Uterus (tissue), 4 donors: ENCODE data around the gene CCDC39. TPM values are rescaled to one million over a fixed set of nuclear protein-coding genes. Genes with fewer than 3 reads are reported as not detected.

ENCODE experiments used
- DNase-seq, 2 donors: peaks; one replicate each; pipeline ENCODE4 v3.0.0-alpha.2; 2019 to 2020
- H3K27ac ChIP-seq, 2 donors: fragments of 200-600 bp; sonication (generic); 1 replicate in 1 of 2; 2 replicates in 1 of 2; pipeline ENCODE4 v1.5.1; 2016 to 2018
- H3K27me3 ChIP-seq, 2 donors: fragments of 200-600 bp; sonication (generic); one replicate each; pipeline ENCODE4 v1.5.1; 2018 to 2019; ENCODE audit warnings: control low read depth in 1 of 2
- H3K36me3 ChIP-seq, 2 donors: fragments of 200-600 bp; sonication (generic); one replicate each; pipeline ENCODE4 v1.5.1; 2019; ENCODE audit warnings: control low read depth in 1 of 2
- H3K4me1 ChIP-seq, 2 donors: fragments of 200-600 bp; sonication (generic); one replicate each; pipeline ENCODE4 v1.5.1; 2018 to 2019; ENCODE audit warnings: control low read depth in 1 of 2
- H3K4me3 ChIP-seq, 2 donors: fragments of 200-600 bp; sonication (generic); 1 replicate in 1 of 2; 2 replicates in 1 of 2; pipeline ENCODE4 v1.5.1; 2018 to 2019; ENCODE audit warnings: mild to moderate bottlenecking in 1 of 2
- H3K9me3 ChIP-seq, 2 donors: fragments of 200-600 bp; sonication (generic); one replicate each; pipeline ENCODE4 v1.5.1; 2019; ENCODE audit warnings: control low read depth in 1 of 2
- CTCF ChIP-seq, 4 experiments: fragments of 200-600 bp in 2 of 4; fragments of 450-650 bp in 2 of 4; sonication (generic) in 2 of 4; IDR thresholded peaks; one replicate each; pipeline ENCODE4 v1.5.1; 2016 to 2019; ENCODE audit warnings: antibody characterized with exemption in 4 of 4, mild to moderate bottlenecking in 2 of 4, moderate library complexity in 1 of 4
- POLR2A ChIP-seq, 2 donors: fragments of 450-650 bp; IDR thresholded peaks; one replicate each; pipeline ENCODE4 v1.6.1; 2016; ENCODE audit warnings: antibody characterized with exemption in 2 of 2, mild to moderate bottlenecking in 1 of 2, moderate library complexity in 1 of 2
- intact Hi-C: fragments of 100-400 bp; cut with DNase I; formaldehyde crosslinking; loops from one replicate; pipeline ENCODE4 v1.15.1; 2023; ENCODE audit warnings: low total_unique reads
- total RNA-seq, 4 donors: library from RNA; depleted of rRNA in 3 of 4; stranded (reverse); fragments of >200 nt in 3 of 4; gene quantifications; one replicate each; pipeline versions ENCODE4 v1.1.0 to v1.2.4, GENCODE V29; 2014 to 2023
- donor health status: DM: yes; HTN: yes; CAD: no.

CCDC39 gene
- total RNA-seq, 4 donors from 2014 or later, result 1.5 TPM; not detected in 3

DNA sequence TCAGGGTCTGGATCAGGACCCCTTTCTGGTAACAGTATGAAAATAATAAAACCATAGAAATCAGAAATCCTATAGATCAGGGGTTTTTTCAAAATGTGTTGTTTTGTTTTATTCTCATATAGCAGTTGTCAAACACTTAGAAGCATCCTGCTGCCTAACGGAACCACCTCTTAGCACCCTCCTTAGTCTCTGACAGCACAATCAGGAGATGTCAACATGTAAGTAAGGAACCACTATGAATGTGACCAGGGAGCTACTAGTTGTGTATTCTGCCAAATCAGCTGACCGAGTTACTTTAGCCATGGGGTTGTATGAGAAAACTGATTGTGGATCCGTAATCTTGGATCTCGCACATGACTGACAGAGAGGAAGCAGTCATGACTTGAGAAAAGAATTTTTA lies 22.2 kb downstream of the CCDC39 start:
- Histone ChIP-seq H3K36me3 (no peaks in the 10 kb centered on the region), H3K27ac (no peak overlapping the region), H3K9me3 (no peaks in the 10 kb centered on the region), H3K4me1 (no peaks in the 10 kb centered on the region), H3K27me3 (no peaks in the 10 kb centered on the region), H3K4me3 (no peak overlapping the region)
- no peak for TF ChIP-seq CTCF (IDR thresholded peaks at IDR 0.05)
- TF ChIP-seq POLR2A (IDR thresholded peaks at IDR 0.05), result no peak
- no peak for DNase-seq
- intact Hi-C loops, result no loop called here

DNA sequence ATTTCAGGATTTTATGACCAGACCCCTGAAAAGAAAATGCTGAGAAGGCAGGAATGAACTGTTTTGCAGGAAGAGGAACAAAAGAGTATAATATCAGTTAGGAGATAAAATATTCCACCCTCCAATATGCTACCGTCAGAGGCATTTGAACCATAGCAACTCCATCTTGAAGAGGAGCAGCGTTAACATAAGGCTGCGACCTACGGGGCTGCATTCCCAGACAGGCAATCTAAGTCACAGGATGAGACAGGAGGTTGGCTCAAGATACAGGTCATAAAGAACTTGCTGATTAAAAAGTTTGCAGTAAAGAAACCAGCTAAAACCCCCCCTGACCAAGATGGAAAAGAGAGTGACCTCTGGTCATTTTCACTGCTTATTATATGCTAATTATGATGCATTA lies 22.9 kb downstream of the CCDC39 start:
- Histone ChIP-seq H3K36me3 (no peaks in the 10 kb centered on the region), H3K4me3 (no peak overlapping the region), H3K27me3 (no peaks in the 10 kb centered on the region), H3K9me3 (no peaks in the 10 kb centered on the region), H3K27ac (no peak overlapping the region), H3K4me1 (no peaks in the 10 kb centered on the region)
- TF ChIP-seq CTCF (IDR thresholded peaks at IDR 0.05) (no peak), POLR2A (IDR thresholded peaks at IDR 0.05) (no peak)
- intact Hi-C loops, result no loop called here
- no peak for DNase-seq

DNA sequence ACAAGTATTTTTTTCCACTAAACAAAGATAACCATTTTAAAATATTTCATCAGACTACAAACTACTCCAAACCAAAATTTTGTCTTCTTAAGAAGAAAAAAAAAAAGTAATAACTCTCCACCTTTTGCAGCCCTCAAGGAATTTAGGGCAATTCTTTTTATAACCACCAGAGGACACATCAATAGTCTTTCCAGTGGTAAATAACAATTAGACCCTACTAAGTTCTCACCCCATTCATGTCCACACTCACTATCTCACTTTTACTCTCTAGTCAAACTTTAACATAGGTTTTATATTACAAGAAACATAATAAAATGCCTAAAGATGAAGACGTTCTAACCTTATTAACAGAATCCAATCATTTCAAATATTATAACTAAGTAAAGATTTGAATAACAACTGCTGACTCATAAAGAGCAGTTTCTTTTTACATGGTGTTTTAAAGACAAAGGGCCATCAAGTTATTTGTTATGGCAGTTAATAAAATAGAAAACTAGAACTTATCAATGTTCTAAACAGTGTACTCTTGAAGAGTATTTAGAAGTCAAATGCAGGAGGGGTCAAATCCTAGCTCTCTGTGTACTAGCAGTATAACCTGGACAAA lies 33.0 kb downstream of the CCDC39 start:
- DNase-seq, result no peak
- intact Hi-C loops, result no loop called here
- Histone ChIP-seq H3K4me1 (no peaks in the 10 kb centered on the region), H3K27ac (no peak overlapping the region), H3K9me3 (no peaks in the 10 kb centered on the region), H3K4me3 (no peak overlapping the region), H3K27me3 (no peaks in the 10 kb centered on the region), H3K36me3 (no peaks in the 10 kb centered on the region)
- TF ChIP-seq CTCF (IDR thresholded peaks at IDR 0.05) (no peak), POLR2A (IDR thresholded peaks at IDR 0.05) (no peak)

DNA sequence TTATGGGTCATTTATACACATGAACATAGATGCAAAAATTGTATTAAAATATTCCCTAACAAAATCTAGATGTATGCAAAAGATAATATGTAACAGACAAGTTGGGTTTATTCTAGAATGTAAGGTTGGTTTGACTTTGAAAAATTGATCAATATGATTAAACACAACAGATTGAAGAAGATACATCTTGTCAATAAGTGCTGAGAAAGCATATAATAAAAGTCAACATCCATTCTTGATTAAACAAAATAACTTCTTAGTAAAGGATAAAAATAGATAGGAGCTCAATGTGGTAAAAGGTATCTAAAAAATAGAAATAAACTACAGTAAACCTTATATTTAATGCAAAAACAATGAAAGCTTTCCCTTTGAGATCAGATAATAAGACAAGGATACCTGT lies 38.3 kb downstream of the CCDC39 start:
- intact Hi-C loops, result no loop called here
- TF ChIP-seq CTCF (IDR thresholded peaks at IDR 0.05), result no peak
- no peak for TF ChIP-seq POLR2A (IDR thresholded peaks at IDR 0.05)
- Histone ChIP-seq H3K36me3 (no peaks in the 10 kb centered on the region), H3K4me3 (no peak overlapping the region), H3K27me3 (no peaks in the 10 kb centered on the region), H3K4me1 (no peaks in the 10 kb centered on the region), H3K27ac (no peak overlapping the region), H3K9me3 (no peaks in the 10 kb centered on the region)
- no peak for DNase-seq

GRCh38 chr3:180633722-180634121 lies 45.6 kb downstream of the CCDC39 start:
- Histone ChIP-seq H3K9me3 (no peaks in the 10 kb centered on the region), H3K27ac (no peak overlapping the region), H3K4me1 (no peaks in the 10 kb centered on the region), H3K4me3 (no peak overlapping the region), H3K27me3 (no peaks in the 10 kb centered on the region), H3K36me3 (no peaks in the 10 kb centered on the region)
- intact Hi-C loops, result no loop called here
- TF ChIP-seq POLR2A (IDR thresholded peaks at IDR 0.05), result no peak
- TF ChIP-seq CTCF (IDR thresholded peaks at IDR 0.05), result no peak
- no peak for DNase-seq
